RKO (cell line): ENCODE data around the gene USP31.
"Not testable (repeated sequence)": the region's sequence is repeated elsewhere in the genome, so short reads cannot be mapped to it uniquely, and the experiment has no call there.

Experiments
- DNase-seq: peaks from one replicate; pipeline ENCODE4 v3.0.0-alpha.2; 2016; ENCODE audit warnings: low spot score

The USP31 gene

GRCh38 chr16:23131436-23131835, 17.8 kb downstream of the USP31 start:
- no peak for DNase-seq

- no peak for DNase-seq
Measured at GRCh38 chr16:23131036-23131435, 18.2 kb downstream of the USP31 start.

GRCh38 chr16:23129686-23130085, 19.6 kb downstream of the USP31 start:
- DNase-seq: no peak

GRCh38 chr16:23128056-23128455, 21.2 kb downstream of the USP31 start:
- no peak for DNase-seq

GRCh38 chr16:23125277-23125676, 24.0 kb downstream of the USP31 start:
- DNase-seq: no peak

GRCh38 chr16:23124315-23124714, 24.9 kb downstream of the USP31 start:
- peak; percentile 85 for DNase-seq

- DNase-seq: no peak
Measured at GRCh38 chr16:23122144-23122543, 27.1 kb downstream of the USP31 start.

- DNase-seq: no peak
Measured at GRCh38 chr16:23121024-23121423, 28.2 kb downstream of the USP31 start.

GRCh38 chr16:23120562-23120961, 28.7 kb downstream of the USP31 start:
- no peak for DNase-seq

GRCh38 chr16:23119570-23119969, 29.7 kb downstream of the USP31 start:
- no peak for DNase-seq

- no peak for DNase-seq
Measured at GRCh38 chr16:23114131-23114904, 34.9 kb downstream of the USP31 start.

GRCh38 chr16:23113185-23113584, 36.1 kb downstream of the USP31 start:
- no peak for DNase-seq

- DNase-seq: no peak
Measured at GRCh38 chr16:23110257-23110899, 38.9 kb downstream of the USP31 start.

- no peak for DNase-seq
Measured at GRCh38 chr16:23107936-23108335, 41.3 kb downstream of the USP31 start.

- DNase-seq: no peak
Measured at GRCh38 chr16:23107117-23107516, 42.1 kb downstream of the USP31 start.

- DNase-seq: no peak
Measured at GRCh38 chr16:23105309-23105708, 43.9 kb downstream of the USP31 start.

GRCh38 chr16:23104032-23104955, 45.0 kb downstream of the USP31 start:
- no peak for DNase-seq

GRCh38 chr16:23103603-23104002, 45.6 kb downstream of the USP31 start:
- DNase-seq: no peak

- no peak for DNase-seq
Measured at GRCh38 chr16:23101012-23101550, 48.2 kb downstream of the USP31 start.

- DNase-seq: not testable (repeated sequence)
Measured at GRCh38 chr16:23096450-23096849, 52.8 kb downstream of the USP31 start.

- not testable (repeated sequence) for DNase-seq
Measured at GRCh38 chr16:23094136-23094535, 55.1 kb downstream of the USP31 start.

- no peak for DNase-seq
Measured at GRCh38 chr16:23092801-23093117, 56.5 kb downstream of the USP31 start.
